DND-41 (cell line): ENCODE results near the gene MYEOV.

Experiments
- EZH2 ChIP-seq: IDR thresholded peaks from 3 replicates; pipeline ENCODE4 v1.6.1; 2012; ENCODE audit warnings: borderline replicate concordance, low read depth, mild to moderate bottlenecking, moderate library complexity, low read length, inconsistent platforms; ENCODE audit not compliant: severe bottlenecking
- TF ChIP-seq, protein P1 (sequence below): IDR thresholded peaks from 2 replicates; pipeline ENCODE4 v1.5.1; 2012; ENCODE audit warnings: borderline replicate concordance, low read length, moderate library complexity, mild to moderate bottlenecking; ENCODE audit not compliant: poor library complexity, severe bottlenecking; ENCODE audit errors: extremely low read depth

GRCh38 chr11:69273571-69273970 is 20.4 kb upstream of the MYEOV start:
- TF ChIP-seq, protein P1, sequence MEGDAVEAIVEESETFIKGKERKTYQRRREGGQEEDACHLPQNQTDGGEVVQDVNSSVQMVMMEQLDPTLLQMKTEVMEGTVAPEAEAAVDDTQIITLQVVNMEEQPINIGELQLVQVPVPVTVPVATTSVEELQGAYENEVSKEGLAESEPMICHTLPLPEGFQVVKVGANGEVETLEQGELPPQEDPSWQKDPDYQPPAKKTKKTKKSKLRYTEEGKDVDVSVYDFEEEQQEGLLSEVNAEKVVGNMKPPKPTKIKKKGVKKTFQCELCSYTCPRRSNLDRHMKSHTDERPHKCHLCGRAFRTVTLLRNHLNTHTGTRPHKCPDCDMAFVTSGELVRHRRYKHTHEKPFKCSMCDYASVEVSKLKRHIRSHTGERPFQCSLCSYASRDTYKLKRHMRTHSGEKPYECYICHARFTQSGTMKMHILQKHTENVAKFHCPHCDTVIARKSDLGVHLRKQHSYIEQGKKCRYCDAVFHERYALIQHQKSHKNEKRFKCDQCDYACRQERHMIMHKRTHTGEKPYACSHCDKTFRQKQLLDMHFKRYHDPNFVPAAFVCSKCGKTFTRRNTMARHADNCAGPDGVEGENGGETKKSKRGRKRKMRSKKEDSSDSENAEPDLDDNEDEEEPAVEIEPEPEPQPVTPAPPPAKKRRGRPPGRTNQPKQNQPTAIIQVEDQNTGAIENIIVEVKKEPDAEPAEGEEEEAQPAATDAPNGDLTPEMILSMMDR, result no peak
- TF ChIP-seq EZH2, result no peak
